ENCODE results near the gene CNGB1.
"Not testable (repeated sequence)": the region's sequence is repeated elsewhere in the genome, so short reads cannot be mapped to it uniquely, and the experiment has no call there.

Gene CNGB1

DNA sequence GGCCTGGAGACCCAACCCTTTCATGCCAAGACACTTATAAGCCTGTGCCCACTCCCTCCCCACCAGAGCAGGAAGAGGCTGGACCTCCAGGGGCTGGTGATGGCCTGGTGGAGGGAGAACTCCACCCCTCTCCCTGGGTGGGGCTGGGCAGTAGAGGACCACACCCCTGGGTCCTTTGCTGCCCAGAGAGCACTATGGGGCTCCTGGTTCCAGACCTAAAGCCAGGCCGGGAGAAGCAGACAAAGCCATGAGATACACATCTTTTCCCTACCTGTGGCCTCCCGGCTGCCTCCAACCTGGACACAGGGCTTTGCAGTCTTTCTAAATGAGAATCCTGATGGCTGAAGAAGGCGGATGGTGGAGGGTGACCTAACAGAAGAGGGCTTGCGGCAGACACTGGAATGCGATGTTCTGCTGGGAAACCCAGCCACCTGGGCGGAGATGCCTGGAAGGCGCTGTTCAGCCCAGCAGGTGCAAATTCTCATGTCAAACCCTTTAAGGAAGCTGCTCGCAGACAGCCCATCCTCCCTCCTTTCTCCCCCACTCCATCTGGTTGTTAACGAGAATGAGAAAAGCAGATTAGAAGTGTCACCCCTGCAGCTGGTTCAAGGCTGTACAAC, 124.7 kb downstream of the CNGB1 start:
- DNase-seq, result peak; percentile 92

DNA sequence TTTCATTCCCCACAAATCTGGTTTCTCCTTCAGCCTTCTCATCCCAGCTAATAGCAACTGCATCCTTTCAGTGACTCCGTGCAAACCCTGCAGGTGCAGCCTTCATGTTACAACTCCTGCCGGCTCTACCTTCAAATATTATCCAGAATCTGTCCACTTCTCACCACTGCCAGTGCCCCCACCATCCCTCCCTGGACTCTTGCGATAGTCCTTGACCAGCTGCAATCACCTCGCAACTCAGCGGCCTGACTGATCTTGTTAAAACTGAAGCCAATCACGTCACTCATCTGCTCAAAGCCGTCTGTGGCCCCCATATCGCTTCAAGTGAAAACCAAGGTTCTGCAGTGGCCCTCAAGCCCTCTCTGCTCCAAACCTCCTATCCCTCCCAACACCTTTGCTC, 125.8 kb downstream of the CNGB1 start:
- no peak for DNase-seq

DNA sequence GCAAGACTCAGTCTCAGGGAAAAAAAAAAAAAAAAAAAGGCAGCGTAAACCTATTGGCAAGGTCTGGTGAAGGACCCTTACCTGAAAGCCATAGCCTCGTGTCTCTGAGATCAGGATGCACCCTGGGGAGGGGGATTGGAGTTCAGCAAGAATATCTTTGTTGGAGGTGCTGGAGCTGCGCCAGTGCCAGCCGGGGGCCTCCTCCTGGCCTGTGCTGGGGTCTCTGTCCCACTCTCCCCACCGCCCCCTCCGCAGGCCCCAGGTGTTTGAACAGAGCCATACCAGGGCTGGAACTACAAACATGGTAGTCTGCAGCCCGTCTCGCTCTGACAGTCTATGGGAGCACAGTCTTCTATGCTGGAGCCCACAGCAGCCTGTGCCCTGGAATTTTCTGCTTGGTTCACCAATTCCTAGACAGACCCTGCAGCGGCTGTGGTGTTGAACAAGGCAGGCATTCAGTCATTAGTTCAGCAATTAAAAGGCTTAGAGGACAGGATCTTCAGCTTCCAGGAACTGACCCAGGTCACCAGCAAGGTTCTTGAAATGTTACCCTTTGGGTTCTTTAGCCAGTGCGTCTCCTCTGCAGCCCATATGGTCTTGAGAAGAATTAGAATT, 126.4 kb downstream of the CNGB1 start:
- DNase-seq, result no peak

DNA sequence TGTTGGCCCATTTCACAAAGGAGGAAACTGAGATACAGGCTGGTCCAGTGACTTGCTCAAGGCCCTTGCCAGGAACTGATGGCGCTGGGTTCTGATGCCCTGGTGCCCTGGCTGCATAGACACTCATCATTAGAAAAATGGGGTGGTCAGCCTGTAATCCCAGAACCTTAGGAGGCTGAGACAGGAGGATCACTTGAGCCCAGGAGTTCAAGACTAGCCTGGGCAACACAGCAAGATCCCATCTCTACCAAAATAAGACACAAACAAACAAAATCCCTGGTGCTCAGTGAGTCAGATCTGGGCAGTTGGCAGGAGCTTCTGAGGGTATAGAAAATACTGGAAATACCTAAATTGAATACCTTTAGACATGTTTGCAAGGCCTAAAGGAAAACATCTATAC, 127.5 kb downstream of the CNGB1 start:
- no peak for DNase-seq

DNA sequence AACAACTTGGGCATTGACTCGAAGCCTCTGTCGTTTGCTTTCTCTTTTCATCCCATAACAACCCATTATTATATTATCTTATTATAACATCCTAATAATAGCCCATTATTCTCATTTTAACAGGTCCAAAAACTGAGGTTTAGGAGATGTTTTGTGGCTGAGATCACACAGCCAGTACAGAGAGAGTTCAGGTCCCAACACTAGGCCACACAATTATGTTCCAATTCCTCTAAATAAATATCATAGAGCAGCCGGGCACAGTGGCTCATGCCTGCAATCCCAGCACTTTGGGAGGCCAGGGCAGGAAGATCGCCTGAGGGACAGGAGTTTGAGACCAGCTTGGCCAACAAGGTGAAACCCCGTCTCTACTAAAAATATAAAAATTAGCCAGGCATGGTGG, 128.3 kb downstream of the CNGB1 start:
- no peak for DNase-seq

DNA sequence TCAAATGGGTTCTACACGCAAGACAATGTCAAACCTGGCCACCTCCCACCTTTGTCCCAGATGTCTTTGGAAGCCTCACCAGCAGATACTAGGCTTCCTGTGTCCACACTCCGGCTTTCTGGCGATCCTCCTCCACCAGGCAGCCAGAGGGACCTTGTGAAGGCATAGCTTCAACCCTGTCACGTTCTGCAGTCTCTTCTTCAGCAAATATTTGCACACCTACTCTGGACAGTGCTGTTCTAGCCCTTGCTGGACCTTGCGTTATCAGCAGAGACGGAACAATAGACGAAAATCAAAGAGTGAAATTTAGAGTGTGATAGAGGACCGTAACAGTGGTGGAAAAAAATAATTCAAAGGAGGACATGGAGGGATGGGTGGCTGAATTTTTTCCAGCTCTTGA, 130.1 kb downstream of the CNGB1 start:
- DNase-seq, result no peak

DNA sequence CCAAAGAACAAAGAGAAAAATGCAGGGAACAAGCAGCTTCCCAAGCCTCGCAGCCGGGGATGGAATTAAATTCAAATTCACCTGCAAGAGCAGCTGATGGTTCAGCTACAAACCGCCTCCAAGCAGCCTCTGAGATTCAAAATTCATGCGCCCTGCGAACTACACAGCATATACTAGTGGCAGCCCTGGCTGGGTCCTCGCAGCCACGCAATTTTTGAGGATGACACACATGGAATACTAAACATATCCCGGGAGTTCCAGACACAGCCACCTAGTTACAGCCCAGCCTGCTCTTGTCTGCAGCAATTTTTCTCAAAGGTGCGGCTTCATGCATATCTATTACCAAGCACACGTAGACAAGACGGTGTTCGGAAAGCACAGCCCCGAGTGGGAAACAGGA, 132.8 kb downstream of the CNGB1 start:
- no peak for DNase-seq

DNA sequence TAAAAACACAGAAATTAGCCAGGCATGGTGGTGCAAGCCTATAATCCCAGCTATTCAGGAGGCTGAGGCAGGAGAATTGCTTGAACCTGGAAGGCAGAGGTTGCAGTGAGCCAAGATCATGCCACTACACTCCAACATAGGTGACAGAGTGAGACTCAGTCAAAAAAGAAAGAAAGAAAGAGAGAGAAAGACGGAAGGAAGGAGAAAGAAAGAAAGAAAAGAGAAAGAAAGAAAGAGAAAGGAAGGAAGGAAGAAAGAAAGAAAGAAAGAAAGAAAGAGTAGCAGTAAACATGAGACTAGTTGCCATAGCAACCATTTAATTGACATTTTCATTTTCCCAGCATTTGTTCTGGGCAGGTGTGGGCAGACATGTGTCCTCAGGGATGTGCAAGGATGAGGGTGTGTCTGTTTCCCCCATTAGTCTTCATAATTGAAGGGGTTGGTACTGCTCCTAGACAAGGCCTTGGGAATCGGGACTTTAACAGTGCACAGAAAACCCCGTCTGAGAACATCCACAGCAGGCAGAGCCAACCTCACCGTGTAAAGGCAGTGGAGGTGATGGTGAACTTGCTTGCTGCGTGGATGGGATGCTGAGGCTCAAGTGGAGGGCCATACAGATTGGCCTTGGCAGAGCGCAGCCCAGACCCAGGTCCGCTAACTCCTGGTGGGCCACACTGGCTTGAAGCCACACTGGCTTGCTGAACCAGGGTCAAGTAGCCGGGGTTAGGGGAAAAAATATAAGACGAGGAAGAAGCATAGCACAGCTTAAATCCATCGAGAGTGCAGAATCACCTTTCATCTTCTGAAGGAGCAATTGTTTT, 133.4 kb downstream of the CNGB1 start:
- no peak for DNase-seq

DNA sequence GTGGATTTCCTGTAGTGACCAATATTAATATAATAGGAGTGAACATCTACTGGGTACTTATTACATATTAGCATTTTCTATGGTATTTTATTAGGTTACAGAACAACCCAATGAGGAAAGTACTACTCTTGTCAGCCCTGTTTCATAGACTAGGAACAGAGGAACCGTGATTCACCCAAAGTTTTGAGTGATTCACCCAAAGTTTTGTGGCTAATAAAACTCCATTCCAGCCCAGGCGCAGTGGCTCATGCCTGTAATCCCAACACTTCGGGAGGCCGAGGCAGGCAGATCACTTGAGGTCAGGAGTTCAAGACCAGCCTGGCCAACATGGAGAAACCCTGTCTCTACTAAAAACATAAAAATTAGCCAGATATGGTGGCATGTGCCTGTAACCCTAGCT, 135.5 kb downstream of the CNGB1 start:
- DNase-seq, result not testable (repeated sequence)

DNA sequence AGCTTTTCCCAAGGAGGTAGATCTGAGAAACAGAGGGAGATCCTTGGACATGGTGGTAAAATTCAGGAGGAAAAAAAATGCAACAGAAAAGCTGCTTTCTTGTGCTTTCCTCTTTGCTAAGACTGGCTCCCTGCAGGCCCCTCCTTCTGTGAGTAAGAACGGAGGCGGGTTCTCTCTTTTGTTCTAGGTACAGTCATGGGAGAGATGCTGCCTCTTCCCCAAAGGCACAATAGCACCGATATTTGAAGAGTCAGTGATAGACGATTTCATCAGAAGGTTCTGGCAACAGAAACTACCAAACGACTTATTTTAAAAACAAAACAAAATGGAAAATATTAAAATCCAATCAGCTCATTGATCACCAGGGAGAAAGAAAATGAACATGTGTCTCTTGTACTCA, 136.0 kb downstream of the CNGB1 start:
- no peak for DNase-seq
